Effector memory CD4-positive, alpha-beta T cell (primary cell): ENCODE data around the gene UTP4.

ENCODE experiments used
- DNase-seq, 3 donors: peaks; one replicate each; pipeline ENCODE4 v3.0.0-alpha.2; 2020
- H3K27ac ChIP-seq: 2 replicates; pipeline ENCODE4 v1.7.0; 2013; ENCODE audit warnings: mild to moderate bottlenecking, low read length, moderate library complexity; ENCODE audit not compliant: insufficient read depth, poor library complexity, severe bottlenecking
- H3K27me3 ChIP-seq: replicated peaks from 2 replicates; pipeline ENCODE4 v1.7.0; 2013; ENCODE audit warnings: mild to moderate bottlenecking, low read length; ENCODE audit not compliant: insufficient read depth, control insufficient read depth, poor library complexity, severe bottlenecking
- H3K36me3 ChIP-seq: 2 replicates; pipeline ENCODE4 v1.7.0; 2013; ENCODE audit warnings: mild to moderate bottlenecking, low read length, moderate library complexity; ENCODE audit not compliant: control insufficient read depth, insufficient read depth
- H3K4me1 ChIP-seq: 2 replicates; pipeline ENCODE4 v1.7.0; 2013; ENCODE audit warnings: low read length, mild to moderate bottlenecking; ENCODE audit not compliant: control insufficient read depth, insufficient read depth, poor library complexity, severe bottlenecking
- H3K4me3 ChIP-seq: 2 replicates; pipeline ENCODE4 v1.7.0; 2013; ENCODE audit warnings: low read length, low read depth, mild to moderate bottlenecking; ENCODE audit not compliant: insufficient read depth, poor library complexity, severe bottlenecking
- H3K9me3 ChIP-seq: 2 replicates; pipeline ENCODE4 v1.7.0; 2013; ENCODE audit warnings: mild to moderate bottlenecking, low read length, moderate library complexity; ENCODE audit not compliant: control insufficient read depth

The UTP4 gene

GRCh38 chr16:69095193-69095592 is 37.3 kb upstream of the UTP4 start:
- no peak overlapping the region for H3K27ac ChIP-seq
- H3K27me3 ChIP-seq = no peaks in the 10 kb centered on the region
- no peak for DNase-seq
- H3K4me3 ChIP-seq = no peak overlapping the region
- no peaks in the 10 kb centered on the region for H3K36me3 ChIP-seq
- no peaks in the 10 kb centered on the region for H3K9me3 ChIP-seq
- no peaks in the 10 kb centered on the region for H3K4me1 ChIP-seq

- Histone ChIP-seq H3K4me3 (no peak overlapping the region), H3K4me1 (peaks cover under 1% of the 10 kb centered on the region), H3K27ac (no peak overlapping the region), H3K36me3 (no peaks in the 10 kb centered on the region), H3K9me3 (no peaks in the 10 kb centered on the region), H3K27me3 (no peaks in the 10 kb centered on the region)
- DNase-seq = no peak
These were observed 32.3 kb upstream of the UTP4 start for GRCh38 chr16:69100071-69100691.

GRCh38 chr16:69105501-69106361 is 26.7 kb upstream of the UTP4 start, which contains the start of gene HAS3:
Gene HAS3, plus strand, starts transcription at chr16:69105653. Its CDS starts 3,743 bp downstream, at chr16:69109396.
- peaks cover 12% of the 10 kb centered on the region for H3K27me3 ChIP-seq
- no peaks in the 10 kb centered on the region for H3K9me3 ChIP-seq
- H3K27ac ChIP-seq = no peak within 1 kb of the TSS
- H3K4me1 ChIP-seq = peaks cover 23% of the 10 kb centered on the region
- peaks cover 5% of the 10 kb centered on the region for H3K36me3 ChIP-seq
- DNase-seq = no peak
- H3K4me3 ChIP-seq = peak within 1 kb of the TSS; percentile 50

GRCh38 chr16:69106491-69107315 is 25.7 kb upstream of the UTP4 start:
- Histone ChIP-seq H3K36me3 (peaks cover 7% of the 10 kb centered on the region), H3K4me3 (peak overlapping the region; percentile 39), H3K4me1 (peaks cover 23% of the 10 kb centered on the region), H3K27ac (no peak overlapping the region), H3K27me3 (peaks cover 12% of the 10 kb centered on the region), H3K9me3 (no peaks in the 10 kb centered on the region)
- no peak for DNase-seq

- Histone ChIP-seq H3K27me3 (peaks cover 12% of the 10 kb centered on the region), H3K27ac (no peak overlapping the region), H3K4me1 (peaks cover 23% of the 10 kb centered on the region), H3K4me3 (peak overlapping the region; percentile 17), H3K36me3 (peaks cover 7% of the 10 kb centered on the region), H3K9me3 (no peaks in the 10 kb centered on the region)
- no peak for DNase-seq
These were observed 25.0 kb upstream of the UTP4 start for GRCh38 chr16:69107316-69107962.

GRCh38 chr16:69108064-69108904 is 24.2 kb upstream of the UTP4 start:
- Histone ChIP-seq H3K36me3 (peaks cover 7% of the 10 kb centered on the region), H3K27me3 (peaks cover 12% of the 10 kb centered on the region), H3K9me3 (no peaks in the 10 kb centered on the region), H3K4me1 (peaks cover 23% of the 10 kb centered on the region), H3K27ac (no peak overlapping the region), H3K4me3 (no peak overlapping the region)
- DNase-seq = no peak

GRCh38 chr16:69108905-69109252 is 23.6 kb upstream of the UTP4 start:
- DNase-seq = no peak
- H3K36me3 ChIP-seq = peaks cover 7% of the 10 kb centered on the region

GRCh38 chr16:69109486-69110270 is 22.8 kb upstream of the UTP4 start:
- DNase-seq = no peak
- no peaks in the 10 kb centered on the region for H3K9me3 ChIP-seq
- H3K4me1 ChIP-seq = peaks cover 23% of the 10 kb centered on the region
- H3K36me3 ChIP-seq = peaks cover 7% of the 10 kb centered on the region
- no peak overlapping the region for H3K27ac ChIP-seq
- H3K4me3 ChIP-seq = no peak overlapping the region
- peaks cover 12% of the 10 kb centered on the region for H3K27me3 ChIP-seq

More at GRCh38 chr16:69108905-69109252, 23.6 kb upstream of the UTP4 start:
- Histone ChIP-seq H3K4me1 (peaks cover 23% of the 10 kb centered on the region), H3K9me3 (no peaks in the 10 kb centered on the region), H3K27me3 (peaks cover 12% of the 10 kb centered on the region), H3K4me3 (no peak overlapping the region), H3K27ac (no peak overlapping the region)
